K562 (cell line): ENCODE results near the gene RHD. TPM values are rescaled to one million over a fixed set of nuclear protein-coding genes. Genes with fewer than 3 reads are reported as not detected.
"Not testable (repeated sequence)": the region's sequence is repeated elsewhere in the genome, so short reads cannot be mapped to it uniquely, and the experiment has no call there.

Experiments used
- ATAC-seq: fragments of 200-7000 bp; cut with Tn5 transposase; 3 replicates; pipeline ENCODE4 v1.9.1; 2020; ENCODE audit warnings: moderate library complexity
- BruUV-seq: library from RNA; stranded (reverse); fragments of 400-500 nt; replicated peaks from 2 replicates; lab custom pipeline; 2021; lab: Mats Ljungman, UMichigan
- CTCF ChIA-PET: fragments of 300-600 bp; formaldehyde crosslinking; extraction: SDS; loops from one replicate; lab custom pipeline; 2021; ENCODE audit warnings: low intra/inter-chr PET ratio; lab: Yijun Ruan, JAX
- POLR2A ChIA-PET: fragments of 300-600, 350-650 bp; sonication (Branson Sonifier 250); formaldehyde crosslinking; extraction: SDS; loops from one replicate; lab custom pipeline; 2021; ENCODE audit warnings: antibody characterized with exemption, inconsistent platforms; lab: Yijun Ruan, JAX
- DNase-seq, 4 experiments: peaks; one replicate each; pipeline versions ENCODE4 v3.0.0 to v3.0.0-alpha.2; 2011 to 2018; ENCODE audit warnings: low spot score in 3 of 4, mixed read lengths in 3 of 4; ENCODE audit errors: extremely low read depth in 1 of 4
- FAIRE-seq: peaks from 2 replicates; lab custom pipeline; 2011; peaks lifted over from hg19 to GRCh38; lab: Jason Lieb, UNC
- H2AFZ ChIP-seq: 2 replicates; pipeline ENCODE4 v1.6.0; 2011; ENCODE audit warnings: low read depth, low read length, control low read depth, inconsistent platforms
- H3K27ac ChIP-seq: fragments of 200-600 bp; 3 replicates; pipeline ENCODE4 v1.8.0; 2011; ENCODE audit warnings: low read depth, mild to moderate bottlenecking, control low read depth, inconsistent platforms, low read length, moderate library complexity, mixed read lengths; ENCODE audit errors: extremely low read depth
- H3K27me3 ChIP-seq, 2 experiments: fragments of 300-600 bp in 1 of 2; 2 replicates in 1 of 2; 3 replicates in 1 of 2; pipeline versions ENCODE4 v1.6.0 to v1.8.0; 2011; ENCODE audit warnings: inconsistent platforms in 2 of 2, low read length in 2 of 2, mild to moderate bottlenecking in 1 of 2, mixed read lengths in 1 of 2, moderate library complexity in 1 of 2; ENCODE audit not compliant: control insufficient read depth in 2 of 2, insufficient read depth in 2 of 2
- H3K36me3 ChIP-seq: fragments of 300-600 bp; 3 replicates; pipeline ENCODE4 v1.8.0; 2011; ENCODE audit warnings: mild to moderate bottlenecking, low read length, inconsistent platforms; ENCODE audit not compliant: control insufficient read depth, insufficient read depth
- H3K4me1 ChIP-seq, 2 experiments: fragments of 200-600 bp in 1 of 2; replicated peaks in 1 of 2; 2 replicates in 1 of 2; 3 replicates in 1 of 2; pipeline versions ENCODE4 v1.5.1 to v1.8.0; 2011; ENCODE audit warnings: inconsistent platforms in 2 of 2, low read length in 2 of 2, mild to moderate bottlenecking in 1 of 2, mixed read lengths in 1 of 2, moderate library complexity in 1 of 2; ENCODE audit not compliant: control insufficient read depth in 2 of 2, insufficient read depth in 2 of 2
- H3K4me2 ChIP-seq: 2 replicates; pipeline ENCODE4 v1.6.1; 2011; ENCODE audit warnings: low read length, control low read depth, inconsistent platforms, mixed read lengths; ENCODE audit not compliant: insufficient read depth
- H3K4me3 ChIP-seq: fragments of 200-600 bp; sonication (generic), shearing (Covaris generic); 2 replicates; pipeline ENCODE4 v1.5.1; 2016; ENCODE audit warnings: control low read depth, inconsistent platforms
- H3K79me2 ChIP-seq: fragments of 200-600 bp; 3 replicates; pipeline ENCODE4 v1.8.0; 2011; ENCODE audit warnings: low read length, inconsistent platforms; ENCODE audit not compliant: control insufficient read depth, insufficient read depth
- H3K9ac ChIP-seq, 2 experiments: 2 replicates each; pipeline versions ENCODE4 v1.6.0 to v1.6.1; 2011; ENCODE audit warnings: low read depth in 2 of 2, low read length in 2 of 2, control low read depth in 1 of 2, inconsistent platforms in 1 of 2, mild to moderate bottlenecking in 1 of 2, mixed read lengths in 1 of 2; ENCODE audit not compliant: insufficient read depth in 1 of 2
- H3K9me1 ChIP-seq: one replicate; pipeline ENCODE4 v1.6.0; 2011; ENCODE audit warnings: inconsistent platforms, mild to moderate bottlenecking, low read length, moderate library complexity; ENCODE audit not compliant: control insufficient read depth, insufficient read depth
- H3K9me3 ChIP-seq: replicated peaks from 2 replicates; pipeline ENCODE4 v1.5.1; 2011; ENCODE audit warnings: low read depth, low read length, inconsistent platforms; ENCODE audit not compliant: control insufficient read depth, insufficient read depth
- H4K20me1 ChIP-seq: replicated peaks from 2 replicates; pipeline ENCODE4 v1.6.1; 2011; ENCODE audit warnings: low read length, inconsistent platforms, mixed read lengths; ENCODE audit not compliant: control insufficient read depth, insufficient read depth
- WGBS: fragments of 100-300 bp; shearing (Covaris generic); methylation state at CpG from one replicate; pipeline ENCODE4 v1.1.6; 2016; ENCODE audit warnings: low coverage, mixed read lengths; ENCODE audit not compliant: insufficient coverage; ENCODE audit errors: missing lambda C conversion rate; 5-methylcytosine and 5-hydroxymethylcytosine counted together
- in situ Hi-C: fragments of 300-500 bp; cut with MboI; formaldehyde crosslinking; loops from 4 replicates; pipeline ENCODE4 v1.15.0; 2018; ENCODE audit warnings: inconsistent platforms, mixed read lengths
- intact Hi-C: fragments of 100-400 bp; cut with micrococcal nuclease; formaldehyde crosslinking; loops from 2 replicates; pipeline ENCODE4 v1.14.2; 2022
- polyA plus RNA-seq, 8 experiments: library from polyadenylated mRNA; depleted of rRNA in 4 of 8; stranded (reverse) in 5 of 8; unstranded in 3 of 8; fragments of >200 nt; fragmentation: Nextera tagmentation in 2 of 8; fragmentation: Illumina TruSeq in 1 of 8; extraction: Ambion mirVana in 2 of 8; extraction: Trizol in 1 of 8; gene quantifications; 2 replicates each; pipeline versions ENCODE4 v1.2.1 to v1.2.3, GENCODE V29; 2011 to 2014; ENCODE audit warnings: inconsistent platforms in 1 of 8, missing spikeins in 1 of 8
- total RNA-seq, 7 experiments: library from RNA; depleted of rRNA in 6 of 7; stranded (reverse); fragments of >200 nt in 6 of 7; fragmentation: Illumina TruSeq in 2 of 7; extraction: Trizol in 2 of 7; gene quantifications; 2 replicates each; pipeline versions ENCODE4 v1.2.1 to v1.2.3, GENCODE V29; 2011 to 2021; ENCODE audit warnings: low replicate concordance in 1 of 7

Gene RHD
- total and polyA plus RNA-seq, 9 of the 15 experiments (the other 6 are each of a cell fraction or from before 2014, with no cell fraction given) = 8.8 to 32.4 (median 15.0) TPM

GRCh38 chr1:25308168-25308567 is 35.9 kb downstream of the RHD start:
- CTCF ChIA-PET, in situ Hi-C loops, intact Hi-C loops, BruUV-seq, H3K4me2 ChIP-seq, H3K9me3 ChIP-seq, H3K36me3 ChIP-seq, H4K20me1 ChIP-seq, H3K27me3 ChIP-seq, H3K9ac ChIP-seq, FAIRE-seq, POLR2A ChIA-PET, H3K9me1 ChIP-seq, H3K79me2 ChIP-seq, H3K4me3 ChIP-seq, H3K4me1 ChIP-seq, H2AFZ ChIP-seq, H3K27ac ChIP-seq, DNase-seq, ATAC-seq: not testable (repeated sequence)
- WGBS = no CpG with 5 or more reads among the region's 1 CpG

GRCh38 chr1:25309085-25309484 is 36.8 kb downstream of the RHD start:
- H3K27ac ChIP-seq, DNase-seq, CTCF ChIA-PET, H3K9ac ChIP-seq, FAIRE-seq, H3K4me1 ChIP-seq, H3K79me2 ChIP-seq, H3K9me1 ChIP-seq, H4K20me1 ChIP-seq, in situ Hi-C loops, POLR2A ChIA-PET, H2AFZ ChIP-seq, H3K27me3 ChIP-seq, ATAC-seq, H3K4me3 ChIP-seq, intact Hi-C loops, H3K36me3 ChIP-seq, H3K9me3 ChIP-seq, H3K4me2 ChIP-seq, BruUV-seq: not testable (repeated sequence)
- 78% methylated on average over 1 of the region's 1 CpG for WGBS

GRCh38 chr1:25309486-25309885 is 37.2 kb downstream of the RHD start:
- FAIRE-seq, in situ Hi-C loops, H3K4me3 ChIP-seq, H3K27me3 ChIP-seq, H4K20me1 ChIP-seq, H3K9me3 ChIP-seq, intact Hi-C loops, H3K27ac ChIP-seq, CTCF ChIA-PET, H3K36me3 ChIP-seq, H3K9ac ChIP-seq, H3K4me2 ChIP-seq, H3K4me1 ChIP-seq, H3K9me1 ChIP-seq, H2AFZ ChIP-seq, DNase-seq, ATAC-seq, BruUV-seq, H3K79me2 ChIP-seq, POLR2A ChIA-PET: not testable (repeated sequence)
- 76% methylated on average over 1 of the region's 1 CpG for WGBS
